Upper lobe of left lung (tissue), 4 donors: Measurements from ENCODE around the gene GPR146.

Experiments
- CTCF ChIP-seq, 6 experiments: fragments of 450-650 bp in 4 of 6; fragments of 200-600 bp in 2 of 6; sonication (generic) in 2 of 6; IDR thresholded peaks; one replicate each; pipeline ENCODE4 v1.5.1; 2016 to 2019; ENCODE audit warnings: antibody characterized with exemption in 6 of 6
- EP300 ChIP-seq, 4 donors: sonication (generic); formaldehyde crosslinking; IDR thresholded peaks; one replicate each; pipeline ENCODE4 v1.5.1; 2017; ENCODE audit warnings: antibody characterized with exemption in 4 of 4, control low read depth in 2 of 4
- POLR2A ChIP-seq, 4 donors: fragments of 450-650 bp; IDR thresholded peaks; one replicate each; pipeline ENCODE4 v1.5.1; 2016 to 2017; ENCODE audit warnings: antibody characterized with exemption in 4 of 4, mild to moderate bottlenecking in 2 of 4
- POLR2AphosphoS5 ChIP-seq, 2 donors: sonication (generic); formaldehyde crosslinking; IDR thresholded peaks; one replicate each; pipeline ENCODE4 v1.5.1; 2017; ENCODE audit warnings: antibody characterized with exemption in 2 of 2

GRCh38 chr7:1087465-1087814 is 43.1 kb downstream of the GPR146 start:
- TF ChIP-seq CTCF (IDR thresholded peaks at IDR 0.05): no peak
- TF ChIP-seq POLR2A (IDR thresholded peaks at IDR 0.05): no peak
- TF ChIP-seq EP300 (IDR thresholded peaks at IDR 0.05): no peak
- TF ChIP-seq POLR2AphosphoS5 (IDR thresholded peaks at IDR 0.05): no peak
